ENCODE measurements around the gene UNC5CL.

The UNC5CL gene

DNA sequence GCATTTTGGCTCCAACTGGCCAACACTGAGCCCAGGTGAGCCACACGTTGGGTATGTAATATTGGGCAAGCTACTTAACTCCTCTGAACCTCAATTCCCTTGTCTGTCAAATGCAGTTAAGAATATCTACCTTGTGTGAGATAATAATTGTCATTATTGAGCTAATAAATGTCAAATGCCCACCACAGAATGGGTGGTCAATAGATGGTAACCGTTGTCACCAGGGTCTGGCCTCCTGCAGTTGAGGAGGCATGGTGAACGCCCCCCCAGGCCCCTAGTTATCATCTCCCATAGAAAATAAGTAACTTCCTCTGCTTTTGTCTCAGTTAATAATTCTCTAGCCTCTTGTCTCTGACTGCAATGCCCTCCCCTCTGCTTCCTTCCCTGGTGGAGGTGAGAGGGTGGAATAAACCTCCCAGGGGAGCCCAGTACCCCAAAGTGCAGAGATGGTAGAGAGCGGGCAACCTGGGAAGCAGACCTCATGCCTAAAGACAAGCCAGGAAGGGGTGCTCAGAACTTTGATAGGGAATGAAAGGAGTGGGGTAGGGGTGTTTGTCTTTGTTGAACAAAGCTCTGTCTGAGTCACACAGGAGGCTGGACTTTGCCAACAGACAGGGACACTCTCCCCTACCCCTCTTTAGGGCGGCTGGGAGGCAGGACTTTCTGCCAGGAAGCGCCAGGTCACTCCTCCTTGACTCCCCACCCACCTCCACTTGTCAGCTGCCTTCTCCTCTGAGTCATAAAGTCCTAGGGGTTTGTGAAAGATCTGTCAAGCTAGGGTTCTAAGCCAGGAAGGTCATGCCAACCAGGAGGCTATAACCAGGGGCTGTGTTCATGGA is 1.3 kb upstream of the UNC5CL start:
- H3K4me3 ChIP-seq (ENCODE audit: low read length): no peak overlapping the region
- DNase-seq: peak; percentile 49
- no peak overlapping the region for H3K56ac ChIP-seq (ENCODE audit: low read length)
- no peak overlapping the region for H3K4me2 ChIP-seq (ENCODE audit: low read length)
- no CpG with 5 or more reads among the region's 6 CpGs for WGBS (ENCODE audit: extremely low coverage, insufficient coverage, low lambda C conversion rate)
- no peak overlapping the region for H3K4ac ChIP-seq (ENCODE audit: low read depth, low read length)
- H3K4me1 ChIP-seq (ENCODE audit: control insufficient read depth, low read depth, low read length): no peaks in the 10 kb centered on the region
- no peaks in the 10 kb centered on the region for H3K36me3 ChIP-seq (ENCODE audit: control insufficient read depth, insufficient read depth, low read length)
- no peak overlapping the region for H2BK120ac ChIP-seq (ENCODE audit: low read depth, low read length)
- H2AK5ac ChIP-seq (ENCODE audit: low read length): no peak overlapping the region
- H3K27me3 ChIP-seq (ENCODE audit: insufficient read depth, low read length, poor library complexity): no peaks in the 10 kb centered on the region
- H3K9ac ChIP-seq (ENCODE audit: low read length): no peak overlapping the region
- H3K27ac ChIP-seq (ENCODE audit: low read depth, low read length): no peak overlapping the region
- H2BK15ac ChIP-seq (replicated peaks; ENCODE audit: low read depth): no peak overlapping the region
- no peaks in the 10 kb centered on the region for H3K79me2 ChIP-seq (ENCODE audit: control insufficient read depth, insufficient read depth, low read length)
- H3K23ac ChIP-seq (ENCODE audit: low read length): no peak overlapping the region
- H2BK5ac ChIP-seq (ENCODE audit: low read length): no peak overlapping the region
- H4K8ac ChIP-seq (ENCODE audit: low read depth, low read length): no peak overlapping the region
- no peak overlapping the region for H4K5ac ChIP-seq (ENCODE audit: low read length)
- no peak overlapping the region for H3K18ac ChIP-seq (ENCODE audit: low read length)
- H3K79me1 ChIP-seq (ENCODE audit: low read length): no peaks in the 10 kb centered on the region

DNA sequence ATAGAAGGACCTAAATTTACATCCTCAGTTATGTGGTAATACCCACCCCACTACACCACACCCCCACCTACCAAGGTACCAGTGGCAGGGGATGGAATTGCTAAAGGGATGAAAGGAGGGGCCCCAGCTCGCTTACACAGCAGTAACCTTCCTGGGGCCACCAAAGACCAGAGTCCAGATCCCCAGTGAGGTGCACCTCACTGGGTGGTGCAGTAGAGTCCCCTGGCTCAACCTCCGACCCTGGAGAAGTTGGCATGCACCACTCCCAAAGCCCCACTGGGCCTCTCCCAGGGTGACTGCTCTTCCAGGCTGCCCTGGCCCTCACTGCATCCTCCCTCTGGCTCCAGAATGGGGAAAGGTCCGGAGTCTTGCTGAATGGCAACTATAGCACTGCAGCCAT is 816 bp downstream of the UNC5CL start:
- Histone ChIP-seq H2BK120ac (ENCODE audit: low read depth, low read length) (no peak overlapping the region), H3K27ac (ENCODE audit: low read depth, low read length) (no peak overlapping the region), H3K4me2 (ENCODE audit: low read length) (no peak overlapping the region), H4K5ac (ENCODE audit: low read length) (no peak overlapping the region), H4K8ac (ENCODE audit: low read depth, low read length) (no peak overlapping the region), H3K79me1 (ENCODE audit: low read length) (no peaks in the 10 kb centered on the region), H2BK5ac (ENCODE audit: low read length) (no peak overlapping the region), H3K4me3 (ENCODE audit: low read length) (no peak overlapping the region), H3K56ac (ENCODE audit: low read length) (no peak overlapping the region), H2BK15ac (replicated peaks; ENCODE audit: low read depth) (no peak overlapping the region), H3K23ac (ENCODE audit: low read length) (no peak overlapping the region), H3K18ac (ENCODE audit: low read length) (no peak overlapping the region), H3K36me3 (ENCODE audit: control insufficient read depth, insufficient read depth, low read length) (no peaks in the 10 kb centered on the region), H3K4ac (ENCODE audit: low read depth, low read length) (no peak overlapping the region), H3K79me2 (ENCODE audit: control insufficient read depth, insufficient read depth, low read length) (no peaks in the 10 kb centered on the region), H3K9ac (ENCODE audit: low read length) (no peak overlapping the region), H3K4me1 (ENCODE audit: control insufficient read depth, low read depth, low read length) (no peaks in the 10 kb centered on the region), H2AK5ac (ENCODE audit: low read length) (no peak overlapping the region), H3K27me3 (ENCODE audit: insufficient read depth, low read length, poor library complexity) (no peaks in the 10 kb centered on the region)
- DNase-seq: no peak
- WGBS (ENCODE audit: extremely low coverage, insufficient coverage, low lambda C conversion rate): no CpG with 5 or more reads among the region's 3 CpGs

DNA sequence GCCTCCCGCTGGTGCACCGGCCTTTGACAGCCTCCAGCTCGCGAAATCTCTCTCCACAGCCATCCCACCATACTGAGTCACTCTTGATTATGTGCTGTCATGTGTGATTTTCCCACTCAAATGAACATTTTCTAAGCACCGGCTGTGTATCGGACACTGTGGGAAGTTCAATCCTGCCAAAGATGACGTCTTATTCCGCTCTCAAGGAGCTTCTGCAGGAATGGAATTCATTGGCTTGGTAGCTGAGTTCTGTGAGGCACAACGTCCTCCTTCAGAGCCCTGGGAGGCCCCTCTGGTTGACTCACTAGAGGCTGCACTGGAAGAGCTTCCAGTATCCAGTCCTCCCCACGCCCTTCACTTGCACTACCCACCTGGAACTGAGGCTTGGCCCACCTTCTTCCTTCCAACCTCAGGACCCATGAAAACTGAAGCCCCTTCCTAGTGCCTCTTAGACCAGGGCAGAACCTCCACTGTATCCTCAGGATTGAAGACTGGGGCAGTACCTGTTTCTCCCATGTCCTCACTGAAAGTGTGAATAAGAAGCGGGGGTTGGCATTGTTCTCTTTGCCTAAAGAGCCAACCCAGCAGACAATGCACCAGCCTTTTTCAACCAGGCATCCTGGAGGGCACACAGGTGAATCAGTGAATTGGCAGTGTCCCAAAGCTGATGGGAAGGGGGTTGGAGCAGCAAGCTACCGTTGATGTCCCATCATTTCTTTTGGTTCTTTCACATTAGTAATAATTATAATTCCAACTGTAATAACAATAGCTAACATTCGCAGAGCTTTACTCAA is 1.7 kb downstream of the UNC5CL start:
- WGBS (ENCODE audit: extremely low coverage, insufficient coverage, low lambda C conversion rate): no CpG with 5 or more reads among the region's 13 CpGs
- Histone ChIP-seq H3K27ac (ENCODE audit: low read depth, low read length) (no peak overlapping the region), H3K79me2 (ENCODE audit: control insufficient read depth, insufficient read depth, low read length) (no peaks in the 10 kb centered on the region), H3K56ac (ENCODE audit: low read length) (no peak overlapping the region), H3K4me3 (ENCODE audit: low read length) (no peak overlapping the region), H3K4ac (ENCODE audit: low read depth, low read length) (no peak overlapping the region), H3K9ac (ENCODE audit: low read length) (no peak overlapping the region), H3K79me1 (ENCODE audit: low read length) (no peaks in the 10 kb centered on the region), H3K4me1 (ENCODE audit: control insufficient read depth, low read depth, low read length) (no peaks in the 10 kb centered on the region), H3K4me2 (ENCODE audit: low read length) (no peak overlapping the region), H3K18ac (ENCODE audit: low read length) (no peak overlapping the region), H4K5ac (ENCODE audit: low read length) (no peak overlapping the region), H2BK5ac (ENCODE audit: low read length) (no peak overlapping the region), H4K8ac (ENCODE audit: low read depth, low read length) (no peak overlapping the region), H2BK120ac (ENCODE audit: low read depth, low read length) (no peak overlapping the region), H3K36me3 (ENCODE audit: control insufficient read depth, insufficient read depth, low read length) (no peaks in the 10 kb centered on the region), H2BK15ac (replicated peaks; ENCODE audit: low read depth) (no peak overlapping the region), H2AK5ac (ENCODE audit: low read length) (no peak overlapping the region), H3K27me3 (ENCODE audit: insufficient read depth, low read length, poor library complexity) (no peaks in the 10 kb centered on the region), H3K23ac (ENCODE audit: low read length) (no peak overlapping the region)
- DNase-seq: no peak

DNA sequence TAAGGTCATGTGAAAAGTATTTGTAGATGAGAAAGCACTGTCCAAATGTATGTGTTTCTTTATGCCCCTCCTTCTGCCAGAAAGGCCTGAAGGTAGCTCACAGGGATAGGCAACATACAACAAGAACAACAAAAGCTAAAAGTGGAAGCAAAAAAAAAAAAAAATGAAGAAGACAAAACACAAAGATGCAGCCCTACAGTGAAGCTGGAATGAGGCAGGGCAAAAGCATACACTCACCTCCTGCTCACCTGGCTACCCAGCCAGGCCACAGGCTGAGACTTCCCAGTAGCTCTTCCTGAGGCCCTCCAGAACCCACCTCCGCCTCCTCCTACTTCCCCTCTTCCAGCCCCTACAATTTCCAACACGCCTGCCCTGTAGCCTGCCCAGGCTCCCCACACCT is 2.4 kb downstream of the UNC5CL start:
- Histone ChIP-seq H2BK15ac (replicated peaks; ENCODE audit: low read depth) (no peak overlapping the region), H3K4me1 (ENCODE audit: control insufficient read depth, low read depth, low read length) (no peaks in the 10 kb centered on the region), H3K4ac (ENCODE audit: low read depth, low read length) (no peak overlapping the region), H3K27ac (ENCODE audit: low read depth, low read length) (no peak overlapping the region), H3K18ac (ENCODE audit: low read length) (no peak overlapping the region), H2AK5ac (ENCODE audit: low read length) (no peak overlapping the region), H3K79me1 (ENCODE audit: low read length) (no peaks in the 10 kb centered on the region), H3K27me3 (ENCODE audit: insufficient read depth, low read length, poor library complexity) (no peaks in the 10 kb centered on the region), H3K4me3 (ENCODE audit: low read length) (no peak overlapping the region), H3K79me2 (ENCODE audit: control insufficient read depth, insufficient read depth, low read length) (no peaks in the 10 kb centered on the region), H3K23ac (ENCODE audit: low read length) (no peak overlapping the region), H2BK5ac (ENCODE audit: low read length) (no peak overlapping the region), H3K36me3 (ENCODE audit: control insufficient read depth, insufficient read depth, low read length) (no peaks in the 10 kb centered on the region), H4K8ac (ENCODE audit: low read depth, low read length) (no peak overlapping the region), H3K4me2 (ENCODE audit: low read length) (no peak overlapping the region), H2BK120ac (ENCODE audit: low read depth, low read length) (no peak overlapping the region), H4K5ac (ENCODE audit: low read length) (no peak overlapping the region), H3K56ac (ENCODE audit: low read length) (no peak overlapping the region), H3K9ac (ENCODE audit: low read length) (no peak overlapping the region)
- no CpG with 5 or more reads among the region's 2 CpGs for WGBS (ENCODE audit: extremely low coverage, insufficient coverage, low lambda C conversion rate)
- DNase-seq: no peak

DNA sequence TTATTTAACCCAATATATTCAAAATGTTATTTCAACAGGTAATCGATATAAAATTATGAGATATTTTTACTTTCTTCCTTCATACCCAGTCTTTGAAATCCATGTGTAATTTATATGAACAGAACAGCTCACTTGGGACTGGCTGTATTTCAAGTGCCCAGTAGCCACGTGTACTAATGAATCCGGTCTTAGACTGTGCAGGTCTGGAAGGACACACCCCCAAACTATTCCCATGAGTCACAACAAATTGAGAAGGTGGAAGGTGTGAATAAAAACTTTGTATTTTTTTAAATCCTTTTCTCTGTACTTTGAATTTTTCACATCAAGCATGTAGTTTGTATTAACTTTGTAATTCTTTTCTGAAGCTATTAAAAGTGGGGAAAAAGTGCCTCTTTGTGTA is 2.8 kb downstream of the UNC5CL start:
- Histone ChIP-seq H3K56ac (ENCODE audit: low read length) (no peak overlapping the region), H3K79me2 (ENCODE audit: control insufficient read depth, insufficient read depth, low read length) (no peaks in the 10 kb centered on the region), H3K23ac (ENCODE audit: low read length) (no peak overlapping the region), H3K4me2 (ENCODE audit: low read length) (no peak overlapping the region), H2AK5ac (ENCODE audit: low read length) (no peak overlapping the region), H3K4me3 (ENCODE audit: low read length) (no peak overlapping the region), H3K9ac (ENCODE audit: low read length) (no peak overlapping the region), H2BK5ac (ENCODE audit: low read length) (no peak overlapping the region), H3K27me3 (ENCODE audit: insufficient read depth, low read length, poor library complexity) (no peaks in the 10 kb centered on the region), H4K8ac (ENCODE audit: low read depth, low read length) (no peak overlapping the region), H2BK15ac (replicated peaks; ENCODE audit: low read depth) (no peak overlapping the region), H3K18ac (ENCODE audit: low read length) (no peak overlapping the region), H3K4me1 (ENCODE audit: control insufficient read depth, low read depth, low read length) (no peaks in the 10 kb centered on the region), H3K4ac (ENCODE audit: low read depth, low read length) (no peak overlapping the region), H3K79me1 (ENCODE audit: low read length) (no peaks in the 10 kb centered on the region), H3K36me3 (ENCODE audit: control insufficient read depth, insufficient read depth, low read length) (no peaks in the 10 kb centered on the region), H2BK120ac (ENCODE audit: low read depth, low read length) (no peak overlapping the region), H3K27ac (ENCODE audit: low read depth, low read length) (no peak overlapping the region), H4K5ac (ENCODE audit: low read length) (no peak overlapping the region)
- no CpG with 5 or more reads among the region's 3 CpGs for WGBS (ENCODE audit: extremely low coverage, insufficient coverage, low lambda C conversion rate)
- no peak for DNase-seq
